ENCODE results near the gene DNAJB9. TPM values are rescaled to one million over a fixed set of nuclear protein-coding genes. Genes with fewer than 3 reads are reported as not detected.

Gene DNAJB9
- total RNA-seq, 2 experiments from 2014 or later, result 66.5 to 72.1 TPM

GRCh38 chr7:108572480-108572879 is 2.8 kb downstream of the DNAJB9 start:
- Histone ChIP-seq H3K9me3 (ENCODE audit: control insufficient read depth in 1 of 2, insufficient read depth in 1 of 2, low read length in 2 of 2) (no peaks in the 10 kb centered on the region), H3K36me3 (ENCODE audit: insufficient read depth, low read length) (peaks cover 35% of the 10 kb centered on the region), H3K27me3 (ENCODE audit: control insufficient read depth in 1 of 2, insufficient read depth in 2 of 2, low read length in 2 of 2) (no peaks in the 10 kb centered on the region), H3K4me1 (ENCODE audit: insufficient read depth, low read length) (peaks cover 19% of the 10 kb centered on the region), H3K4me3 (ENCODE audit: low read length) (no peak overlapping the region), H3K27ac (ENCODE audit: low read depth in 1 of 2, low read length in 2 of 2) (no peak overlapping the region)
- H3K4me1 Mint-ChIP-seq (ENCODE audit: low read depth), result peaks cover 75% of the 10 kb centered on the region
- intact Hi-C loops (cut with DNase I, micrococcal nuclease), result loop anchor here in 1 of 2 experiments (5.0 kb wide), 1 partner anchor 680 kb away; the partner anchor contains the start of gene DLD
- no peaks in the 10 kb centered on the region for H3K27me3 Mint-ChIP-seq
- H3K36me3 Mint-ChIP-seq (ENCODE audit: low read depth), result peaks cover 90% of the 10 kb centered on the region
- ChIA-PET CTCF (interaction anchor here (1.0 kb wide), 1 partner anchor 10 kb away, joined by 3 read pairs; no protein-coding TSS in a partner anchor), POLR2A (interaction anchor here (1.5 kb wide), 1 partner anchor 47 kb away, joined by 3 read pairs; the partner anchor contains the start of gene PNPLA8)
- TF ChIP-seq CTCF (IDR thresholded peaks at IDR 0.05), result no peak
- DNase-seq (no peak), ATAC-seq (ENCODE audit: poor library complexity) (no peak)
- H3K9me3 Mint-ChIP-seq, result no peaks in the 10 kb centered on the region
- no peak overlapping the region for H3K4me3 Mint-ChIP-seq
- H3K27ac Mint-ChIP-seq, result no peak overlapping the region

GRCh38 chr7:108575156-108575555 is 5.5 kb downstream of the DNAJB9 start:
- no peak for DNase-seq
- ChIA-PET CTCF (no interaction called here), POLR2A (interaction anchor here (2.5 kb wide), 1 partner anchor 49 kb away, joined by 6 read pairs; the partner anchor contains the start of gene PNPLA8)
- no peaks in the 10 kb centered on the region for H3K27me3 ChIP-seq (ENCODE audit: control insufficient read depth in 1 of 2, insufficient read depth in 2 of 2, low read length in 2 of 2)
- intact Hi-C loops (cut with DNase I, micrococcal nuclease), result no loop called here
- no peak overlapping the region for H3K4me3 ChIP-seq (ENCODE audit: low read length)
- peaks cover 45% of the 10 kb centered on the region for H3K36me3 ChIP-seq (ENCODE audit: insufficient read depth, low read length)
- H3K36me3 Mint-ChIP-seq (ENCODE audit: low read depth), result peaks cover 89% of the 10 kb centered on the region
- H3K27me3 Mint-ChIP-seq, result no peaks in the 10 kb centered on the region
- no peak overlapping the region for H3K4me3 Mint-ChIP-seq
- no peak for ATAC-seq (ENCODE audit: poor library complexity)
- H3K4me1 Mint-ChIP-seq (ENCODE audit: low read depth), result peaks cover 50% of the 10 kb centered on the region
- peaks cover 6% of the 10 kb centered on the region for H3K4me1 ChIP-seq (ENCODE audit: insufficient read depth, low read length)
- no peak overlapping the region for H3K27ac ChIP-seq (ENCODE audit: low read depth in 1 of 2, low read length in 2 of 2)
- H3K9me3 ChIP-seq (ENCODE audit: control insufficient read depth in 1 of 2, insufficient read depth in 1 of 2, low read length in 2 of 2), result peaks cover 0 to 8% of the 10 kb centered on the region in 2 experiments
- H3K9me3 Mint-ChIP-seq, result peaks cover 2% of the 10 kb centered on the region
- no peak overlapping the region for H3K27ac Mint-ChIP-seq
- no peak for TF ChIP-seq CTCF (IDR thresholded peaks at IDR 0.05)

- no peak for TF ChIP-seq CTCF (IDR thresholded peaks at IDR 0.05)
- peaks cover 2% of the 10 kb centered on the region for H3K9me3 Mint-ChIP-seq
- Histone ChIP-seq H3K9me3 (ENCODE audit: control insufficient read depth in 1 of 2, insufficient read depth in 1 of 2, low read length in 2 of 2) (peaks cover 0 to 12% of the 10 kb centered on the region in 2 experiments), H3K36me3 (ENCODE audit: insufficient read depth, low read length) (peaks cover 45% of the 10 kb centered on the region), H3K27me3 (ENCODE audit: control insufficient read depth in 1 of 2, insufficient read depth in 2 of 2, low read length in 2 of 2) (no peaks in the 10 kb centered on the region), H3K27ac (ENCODE audit: low read depth in 1 of 2, low read length in 2 of 2) (no peak overlapping the region), H3K4me3 (ENCODE audit: low read length) (no peak overlapping the region), H3K4me1 (ENCODE audit: insufficient read depth, low read length) (peaks cover 6% of the 10 kb centered on the region)
- H3K4me1 Mint-ChIP-seq (ENCODE audit: low read depth), result peaks cover 42% of the 10 kb centered on the region
- no peak overlapping the region for H3K4me3 Mint-ChIP-seq
- ATAC-seq (ENCODE audit: poor library complexity) (no peak), DNase-seq (no peak)
- no peak overlapping the region for H3K27ac Mint-ChIP-seq
- ChIA-PET POLR2A (no interaction called here), CTCF (no interaction called here)
- peaks cover 83% of the 10 kb centered on the region for H3K36me3 Mint-ChIP-seq (ENCODE audit: low read depth)
- intact Hi-C loops (cut with DNase I, micrococcal nuclease), result no loop called here
- H3K27me3 Mint-ChIP-seq, result no peaks in the 10 kb centered on the region
These were observed 6.4 kb downstream of the DNAJB9 start for GRCh38 chr7:108576116-108576515.
